ENCODE measurements around the gene ZAR1L. TPM values are rescaled to one million over a fixed set of nuclear protein-coding genes. Genes with fewer than 3 reads are reported as not detected.
"Not testable (repeated sequence)": the region's sequence is repeated elsewhere in the genome, so short reads cannot be mapped to it uniquely, and the experiment has no call there.

The ZAR1L gene
- not detected for total RNA-seq
- not detected for polyA plus RNA-seq

- Histone ChIP-seq H3K36me3 (ENCODE audit: insufficient read depth) (no peaks in the 10 kb centered on the region), H3K4me1 (ENCODE audit: insufficient read depth) (no peaks in the 10 kb centered on the region), H3K27ac (ENCODE audit: low read depth) (peak within 1 kb of the TSS; percentile 95), H3K4me3 (ENCODE audit: low read depth, low read length) (peak within 1 kb of the TSS; percentile 63)
- under 1% methylated on average over 60 of the region's 60 CpGs for WGBS
- peak; percentile 72 for DNase-seq (ENCODE audit: extremely low spot score)
Measured at GRCh38 chr13:32315238-32316027, at the start of gene ZAR1L, which contains the start of gene BRCA2. Gene ZAR1L (minus strand): TSS chr13:32315363. CDS start chr13:32311925, 3,438 bp downstream. Gene BRCA2 (plus strand): TSS chr13:32315508. CDS start chr13:32316461, 953 bp downstream.

GRCh38 chr13:32362574-32362973 is 47.4 kb upstream of the ZAR1L start:
- 90% methylated on average over 2 of the region's 2 CpGs for WGBS
- no peak overlapping the region for H3K27ac ChIP-seq (ENCODE audit: low read depth)
- DNase-seq (ENCODE audit: extremely low spot score) = no peak
- H3K4me1 ChIP-seq (ENCODE audit: insufficient read depth) = no peaks in the 10 kb centered on the region
- no peaks in the 10 kb centered on the region for H3K36me3 ChIP-seq (ENCODE audit: insufficient read depth)
- no peak overlapping the region for H3K4me3 ChIP-seq (ENCODE audit: low read depth, low read length)

GRCh38 chr13:32355935-32356334 is 40.8 kb upstream of the ZAR1L start:
- not testable (repeated sequence) for H3K36me3 ChIP-seq (ENCODE audit: insufficient read depth); H3K4me1 ChIP-seq (ENCODE audit: insufficient read depth); DNase-seq (ENCODE audit: extremely low spot score); H3K27ac ChIP-seq (ENCODE audit: low read depth); H3K4me3 ChIP-seq (ENCODE audit: low read depth, low read length)
- WGBS = 97% methylated on average over 8 of the region's 8 CpGs

GRCh38 chr13:32354040-32354439 is 38.9 kb upstream of the ZAR1L start:
- no peaks in the 10 kb centered on the region for H3K4me1 ChIP-seq (ENCODE audit: insufficient read depth)
- no peaks in the 10 kb centered on the region for H3K36me3 ChIP-seq (ENCODE audit: insufficient read depth)
- no peak overlapping the region for H3K27ac ChIP-seq (ENCODE audit: low read depth)
- no peak for DNase-seq (ENCODE audit: extremely low spot score)
- 97% methylated on average over 1 of the region's 1 CpG for WGBS
- no peak overlapping the region for H3K4me3 ChIP-seq (ENCODE audit: low read depth, low read length)

- not testable (repeated sequence) for H3K36me3 ChIP-seq (ENCODE audit: insufficient read depth); H3K4me3 ChIP-seq (ENCODE audit: low read depth, low read length); H3K27ac ChIP-seq (ENCODE audit: low read depth); DNase-seq (ENCODE audit: extremely low spot score); H3K4me1 ChIP-seq (ENCODE audit: insufficient read depth)
- WGBS = 96% methylated on average over 15 of the region's 15 CpGs
Measured at GRCh38 chr13:32350839-32351441, 35.8 kb upstream of the ZAR1L start.

- Histone ChIP-seq H3K36me3 (ENCODE audit: insufficient read depth) (no peaks in the 10 kb centered on the region), H3K27ac (ENCODE audit: low read depth) (no peak overlapping the region), H3K4me1 (ENCODE audit: insufficient read depth) (no peaks in the 10 kb centered on the region), H3K4me3 (ENCODE audit: low read depth, low read length) (no peak overlapping the region)
- no peak for DNase-seq (ENCODE audit: extremely low spot score)
- 92% methylated on average over 1 of the region's 1 CpG for WGBS
Measured at GRCh38 chr13:32347651-32348050, 32.5 kb upstream of the ZAR1L start.

GRCh38 chr13:32340914-32341313 is 25.8 kb upstream of the ZAR1L start:
- Histone ChIP-seq H3K4me1 (ENCODE audit: insufficient read depth) (no peaks in the 10 kb centered on the region), H3K27ac (ENCODE audit: low read depth) (no peak overlapping the region), H3K4me3 (ENCODE audit: low read depth, low read length) (no peak overlapping the region), H3K36me3 (ENCODE audit: insufficient read depth) (no peaks in the 10 kb centered on the region)
- DNase-seq (ENCODE audit: extremely low spot score) = no peak
- WGBS = 90% methylated on average over 3 of the region's 3 CpGs

- no peak overlapping the region for H3K27ac ChIP-seq (ENCODE audit: low read depth)
- H3K4me3 ChIP-seq (ENCODE audit: low read depth, low read length) = no peak overlapping the region
- H3K36me3 ChIP-seq (ENCODE audit: insufficient read depth) = no peaks in the 10 kb centered on the region
- no peak for DNase-seq (ENCODE audit: extremely low spot score)
- H3K4me1 ChIP-seq (ENCODE audit: insufficient read depth) = no peaks in the 10 kb centered on the region
- 55% methylated on average over 2 of the region's 2 CpGs for WGBS
Measured at GRCh38 chr13:32334671-32335070, 19.5 kb upstream of the ZAR1L start.

GRCh38 chr13:32330441-32330840 is 15.3 kb upstream of the ZAR1L start:
- Histone ChIP-seq H3K36me3 (ENCODE audit: insufficient read depth) (no peaks in the 10 kb centered on the region), H3K4me3 (ENCODE audit: low read depth, low read length) (no peak overlapping the region), H3K27ac (ENCODE audit: low read depth) (no peak overlapping the region), H3K4me1 (ENCODE audit: insufficient read depth) (no peaks in the 10 kb centered on the region)
- 95% methylated on average over 2 of the region's 2 CpGs for WGBS
- DNase-seq (ENCODE audit: extremely low spot score) = no peak

- H3K4me3 ChIP-seq (ENCODE audit: low read depth, low read length) = no peak overlapping the region
- no peak overlapping the region for H3K27ac ChIP-seq (ENCODE audit: low read depth)
- no peak for DNase-seq (ENCODE audit: extremely low spot score)
- H3K4me1 ChIP-seq (ENCODE audit: insufficient read depth) = no peaks in the 10 kb centered on the region
- no peaks in the 10 kb centered on the region for H3K36me3 ChIP-seq (ENCODE audit: insufficient read depth)
Measured at GRCh38 chr13:32323912-32324311, 8.7 kb upstream of the ZAR1L start.

- 71% methylated on average over 4 of the region's 4 CpGs for WGBS
- H3K27ac ChIP-seq (ENCODE audit: low read depth) = no peak overlapping the region
Measured at GRCh38 chr13:32320528-32320927, 5.4 kb upstream of the ZAR1L start.

GRCh38 chr13:32317716-32318465 is 2.7 kb upstream of the ZAR1L start:
- no peak for DNase-seq (ENCODE audit: extremely low spot score)
- H3K36me3 ChIP-seq (ENCODE audit: insufficient read depth) = no peaks in the 10 kb centered on the region
- H3K4me3 ChIP-seq (ENCODE audit: low read depth, low read length) = no peak overlapping the region
- no peak overlapping the region for H3K27ac ChIP-seq (ENCODE audit: low read depth)
- WGBS = 94% methylated on average over 2 of the region's 2 CpGs
- H3K4me1 ChIP-seq (ENCODE audit: insufficient read depth) = no peaks in the 10 kb centered on the region

More at GRCh38 chr13:32320528-32320927, 5.4 kb upstream of the ZAR1L start:
- H3K4me3 ChIP-seq (ENCODE audit: low read depth, low read length) = no peak overlapping the region
- DNase-seq (ENCODE audit: extremely low spot score) = no peak
- no peaks in the 10 kb centered on the region for H3K4me1 ChIP-seq (ENCODE audit: insufficient read depth)
- H3K36me3 ChIP-seq (ENCODE audit: insufficient read depth) = no peaks in the 10 kb centered on the region

- Histone ChIP-seq H3K27ac (ENCODE audit: low read depth) (no peak overlapping the region), H3K4me1 (ENCODE audit: insufficient read depth) (no peaks in the 10 kb centered on the region), H3K4me3 (ENCODE audit: low read depth, low read length) (peak overlapping the region; percentile 63), H3K36me3 (ENCODE audit: insufficient read depth) (no peaks in the 10 kb centered on the region)
- DNase-seq (ENCODE audit: extremely low spot score) = no peak
- 55% methylated on average over 6 of the region's 6 CpGs for WGBS
Measured at GRCh38 chr13:32316501-32316900, 1.3 kb upstream of the ZAR1L start.

GRCh38 chr13:32316028-32316339 is 821 bp upstream of the ZAR1L start:
- Histone ChIP-seq H3K27ac (ENCODE audit: low read depth) (no peak overlapping the region), H3K36me3 (ENCODE audit: insufficient read depth) (no peaks in the 10 kb centered on the region), H3K4me3 (ENCODE audit: low read depth, low read length) (peak overlapping the region; percentile 63), H3K4me1 (ENCODE audit: insufficient read depth) (no peaks in the 10 kb centered on the region)
- WGBS = under 1% methylated on average over 13 of the region's 13 CpGs
- DNase-seq (ENCODE audit: extremely low spot score) = no peak
